ENCODE results near the gene NEXN.

DNA sequence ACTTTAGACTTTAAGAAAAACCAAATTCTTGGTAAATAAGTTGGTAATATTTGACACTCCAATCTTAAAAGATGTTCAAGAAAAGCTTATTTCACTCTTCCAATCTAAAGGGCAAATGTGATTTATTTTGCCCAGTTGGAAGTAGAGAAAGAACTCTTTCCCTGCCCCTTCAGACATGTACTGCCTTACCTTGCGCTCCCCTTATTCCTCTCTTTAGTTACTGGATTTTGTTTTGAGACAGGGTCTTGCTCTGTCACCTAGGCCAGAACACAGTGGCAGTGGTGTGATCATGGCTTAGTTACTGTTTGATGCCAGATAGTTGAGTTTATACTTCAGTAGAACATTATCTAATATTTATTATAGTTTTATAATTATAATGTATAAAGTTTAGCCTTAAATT lies 62.9 kb downstream of the NEXN start:
- TF ChIP-seq, protein P1, sequence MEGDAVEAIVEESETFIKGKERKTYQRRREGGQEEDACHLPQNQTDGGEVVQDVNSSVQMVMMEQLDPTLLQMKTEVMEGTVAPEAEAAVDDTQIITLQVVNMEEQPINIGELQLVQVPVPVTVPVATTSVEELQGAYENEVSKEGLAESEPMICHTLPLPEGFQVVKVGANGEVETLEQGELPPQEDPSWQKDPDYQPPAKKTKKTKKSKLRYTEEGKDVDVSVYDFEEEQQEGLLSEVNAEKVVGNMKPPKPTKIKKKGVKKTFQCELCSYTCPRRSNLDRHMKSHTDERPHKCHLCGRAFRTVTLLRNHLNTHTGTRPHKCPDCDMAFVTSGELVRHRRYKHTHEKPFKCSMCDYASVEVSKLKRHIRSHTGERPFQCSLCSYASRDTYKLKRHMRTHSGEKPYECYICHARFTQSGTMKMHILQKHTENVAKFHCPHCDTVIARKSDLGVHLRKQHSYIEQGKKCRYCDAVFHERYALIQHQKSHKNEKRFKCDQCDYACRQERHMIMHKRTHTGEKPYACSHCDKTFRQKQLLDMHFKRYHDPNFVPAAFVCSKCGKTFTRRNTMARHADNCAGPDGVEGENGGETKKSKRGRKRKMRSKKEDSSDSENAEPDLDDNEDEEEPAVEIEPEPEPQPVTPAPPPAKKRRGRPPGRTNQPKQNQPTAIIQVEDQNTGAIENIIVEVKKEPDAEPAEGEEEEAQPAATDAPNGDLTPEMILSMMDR (IDR thresholded peaks at IDR 0.05): no peak
- TF ChIP-seq POLR2A (IDR thresholded peaks at IDR 0.05): no peak

All from Peyer's patch (tissue), 4 donors.